GM19193 (cell line): ENCODE results near the gene DLG5.

Experiments
- POLR2A ChIP-seq: IDR thresholded peaks from 4 replicates; pipeline ENCODE4 v1.6.1; 2011; ENCODE audit not compliant: insufficient read depth, insufficient read length; ENCODE audit errors: extremely low read depth

Gene DLG5

GRCh38 chr10:77810446-77811335, 115.9 kb downstream of the DLG5 start:
- TF ChIP-seq POLR2A = no peak

DNA sequence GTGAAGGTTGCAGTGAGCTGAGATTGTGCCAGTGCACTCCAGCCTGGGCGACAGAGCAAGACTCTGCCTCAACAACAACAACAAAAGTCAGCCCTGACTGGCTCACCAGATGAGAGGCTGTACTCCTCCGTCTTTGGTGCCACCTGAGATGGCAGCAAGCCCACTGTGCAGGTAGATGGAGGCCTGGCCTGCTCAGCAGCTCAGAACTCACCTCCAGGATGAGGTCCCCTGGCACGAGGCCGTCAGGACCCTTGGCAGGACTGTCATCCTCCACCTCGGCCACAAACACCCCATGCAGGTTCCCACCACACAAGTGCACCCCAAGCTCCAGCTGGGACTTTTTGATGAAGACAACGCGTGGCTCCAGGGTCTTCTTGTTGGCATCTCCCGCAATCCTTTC, 117.2 kb downstream of the DLG5 start:
- no peak for TF ChIP-seq POLR2A

DNA sequence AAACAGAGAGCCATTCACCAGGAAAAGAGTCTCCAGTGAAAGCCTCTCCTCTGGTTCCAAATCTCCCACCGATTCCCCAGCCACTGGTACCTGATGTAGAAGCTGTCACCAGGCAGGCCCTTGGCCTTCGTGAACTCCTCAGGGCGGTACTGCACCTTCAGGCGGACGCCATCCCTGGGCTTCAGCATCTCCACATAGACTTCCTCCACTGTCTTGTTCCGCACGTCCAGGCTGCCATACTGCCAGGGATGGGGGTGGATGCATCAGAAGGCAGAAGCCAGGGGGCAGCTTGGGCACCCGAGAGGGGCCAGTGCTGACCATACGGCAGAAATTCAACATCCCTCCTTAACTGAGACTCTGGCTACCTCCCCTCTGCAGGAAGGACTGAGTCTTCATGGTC, 118.8 kb downstream of the DLG5 start:
- no peak for TF ChIP-seq POLR2A

DNA sequence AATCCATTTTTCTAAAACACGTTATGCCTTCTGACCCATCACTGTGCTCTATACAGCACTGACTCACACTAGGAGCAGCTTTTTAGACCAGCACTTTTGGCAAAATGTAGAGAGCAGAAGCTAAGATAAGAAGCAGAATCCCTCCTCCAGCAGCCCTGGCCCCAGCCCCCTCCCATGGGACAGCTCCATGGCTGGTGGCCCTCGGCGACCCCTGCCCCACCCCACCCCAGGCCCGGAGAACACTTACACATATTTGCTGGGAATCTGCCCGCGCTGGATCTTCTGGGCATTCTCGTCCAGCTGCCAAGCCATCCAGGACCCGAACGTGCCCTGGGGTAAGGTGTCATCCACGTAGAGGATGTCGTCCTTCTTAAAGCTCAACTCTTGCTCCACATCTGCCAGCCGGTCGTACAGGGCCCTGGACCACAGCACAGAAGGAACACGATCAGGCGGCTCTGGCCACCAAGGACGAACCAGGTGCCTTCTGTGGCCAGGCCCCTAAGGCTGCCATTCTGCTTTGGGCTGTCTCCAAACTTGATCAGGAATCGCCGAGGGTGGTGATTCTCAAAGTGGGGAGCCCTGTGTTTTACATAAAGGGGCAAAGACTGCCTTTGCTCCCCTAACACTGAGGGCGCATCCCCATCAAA, 119.9 kb downstream of the DLG5 start:
- no peak for TF ChIP-seq POLR2A

- no peak for TF ChIP-seq POLR2A
These were observed 120.9 kb downstream of the DLG5 start for GRCh38 chr10:77805676-77806075.

- no peak for TF ChIP-seq POLR2A
These were observed 122.2 kb downstream of the DLG5 start for GRCh38 chr10:77804371-77804770.

- no peak for TF ChIP-seq POLR2A
These were observed 124.9 kb downstream of the DLG5 start for GRCh38 chr10:77801474-77802161.

- TF ChIP-seq POLR2A = no peak
These were observed 125.8 kb downstream of the DLG5 start for GRCh38 chr10:77800738-77801266.

DNA sequence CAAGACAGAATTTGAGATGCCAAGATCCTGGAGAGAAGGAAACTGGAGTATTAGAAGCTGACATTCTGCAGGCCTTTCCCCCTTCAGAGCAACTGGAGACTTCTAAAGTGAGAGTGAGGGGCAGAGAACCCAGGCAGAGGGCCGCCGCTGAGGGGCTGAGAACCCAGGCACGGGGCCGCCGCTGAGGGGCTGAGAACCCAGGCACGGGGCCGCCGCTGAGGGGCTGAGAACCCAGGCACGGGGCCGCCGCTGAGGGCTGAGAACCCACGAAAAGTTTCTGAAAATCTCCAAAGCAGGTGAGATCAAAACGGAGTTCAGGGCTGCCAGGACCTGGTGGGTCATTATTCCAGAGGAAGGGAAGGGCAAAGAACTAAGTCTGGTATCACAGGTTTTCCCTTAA, 126.2 kb downstream of the DLG5 start:
- no peak for TF ChIP-seq POLR2A

DNA sequence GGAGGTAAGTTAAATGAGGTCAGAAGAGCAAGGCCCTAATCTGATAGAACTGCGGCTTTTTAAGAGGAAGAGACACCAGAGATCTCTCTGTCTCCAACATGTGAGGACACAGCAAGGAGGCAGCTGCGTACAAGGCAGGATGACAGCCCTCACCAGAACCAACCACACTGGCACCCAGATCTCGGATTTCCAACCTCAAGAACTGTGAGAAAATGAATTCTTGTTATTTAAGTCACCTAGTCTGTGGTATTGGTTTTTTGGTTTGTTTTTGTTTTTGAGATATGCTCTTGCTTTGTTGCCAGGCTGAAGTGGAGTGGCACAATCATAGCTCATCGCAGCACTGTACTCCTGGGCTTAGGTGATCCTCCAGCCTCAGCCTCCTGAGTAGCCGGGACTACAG, 127.2 kb downstream of the DLG5 start:
- no peak for TF ChIP-seq POLR2A

DNA sequence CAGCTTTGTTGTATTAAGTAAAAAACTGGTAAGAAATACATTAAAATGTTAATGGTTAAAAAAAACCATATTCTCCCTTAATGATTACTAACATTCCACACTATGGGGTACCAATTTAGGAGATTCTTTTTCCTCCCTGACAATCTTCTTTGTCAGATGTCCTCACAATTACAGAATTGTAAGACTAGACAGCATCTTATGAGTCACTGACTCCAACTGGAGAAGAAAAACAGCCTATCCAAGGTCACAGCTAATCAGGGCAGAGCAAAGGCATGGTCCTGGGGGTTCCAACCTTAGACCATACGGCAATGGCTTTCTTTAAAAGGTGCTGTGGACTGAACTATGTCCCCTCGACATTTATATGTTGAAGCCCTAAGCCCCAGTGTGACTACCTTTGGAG, 127.6 kb downstream of the DLG5 start:
- TF ChIP-seq POLR2A = no peak

DNA sequence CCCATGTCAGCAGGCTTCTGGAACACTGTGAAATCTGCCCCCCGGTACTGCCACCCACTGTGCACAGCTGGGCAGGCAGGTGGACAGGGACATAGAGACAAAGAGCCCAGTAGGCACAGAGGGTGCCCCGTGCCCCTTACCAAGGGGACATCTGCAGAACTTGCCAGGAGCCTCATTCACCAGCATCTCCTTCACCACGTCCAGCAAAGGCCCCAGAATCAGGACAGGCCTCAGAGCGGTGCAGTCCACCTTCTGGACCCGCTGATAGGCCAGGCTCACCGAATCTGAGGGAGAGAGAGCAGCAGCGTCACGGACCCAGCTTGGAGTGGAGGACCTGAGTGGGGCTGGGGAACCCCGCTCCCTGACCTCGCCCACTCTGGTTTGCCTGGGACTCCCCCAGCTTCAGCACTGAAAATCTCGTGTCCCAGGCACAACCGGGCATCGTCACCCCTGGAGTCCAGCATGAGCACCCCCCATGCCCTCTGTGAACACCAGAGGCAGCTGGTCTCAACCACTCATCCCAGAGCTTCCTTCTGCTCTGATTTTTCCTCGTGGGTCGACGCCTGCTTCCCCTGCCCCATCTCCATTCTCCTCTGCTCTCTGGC, 130.1 kb downstream of the DLG5 start:
- no peak for TF ChIP-seq POLR2A

DNA sequence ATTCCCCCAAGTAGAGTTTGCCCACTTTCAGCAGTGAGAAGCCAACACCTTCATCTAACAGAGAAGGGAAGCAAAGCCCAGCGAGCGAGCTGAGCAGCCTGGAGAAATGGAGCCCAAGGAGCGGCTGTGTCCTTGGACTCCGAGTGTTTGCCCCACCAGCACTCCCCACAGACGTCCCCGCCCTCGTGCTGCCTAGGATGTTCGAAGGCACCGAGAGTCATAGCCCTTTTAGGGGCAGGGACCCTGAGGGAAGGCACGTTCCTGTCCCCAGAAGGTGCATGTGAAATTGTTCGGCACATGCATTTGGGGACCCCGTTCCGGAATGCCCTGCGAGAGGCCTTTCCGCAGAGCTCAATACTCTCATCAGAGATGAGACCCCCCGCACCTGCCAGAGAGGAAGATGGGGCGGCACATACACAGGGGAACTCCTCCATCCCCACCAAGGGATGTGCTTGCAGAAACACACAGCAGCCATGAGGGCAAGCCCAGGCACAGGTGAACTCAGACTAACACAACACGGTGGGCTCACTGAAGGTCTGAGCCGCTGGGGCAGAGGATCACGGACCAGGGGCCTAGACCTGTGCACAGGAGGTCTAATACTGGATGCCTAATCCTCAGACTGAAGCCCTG, 131.0 kb downstream of the DLG5 start:
- no peak for TF ChIP-seq POLR2A
